Measurements from ENCODE around the gene RNF180. TPM values are rescaled to one million over a fixed set of nuclear protein-coding genes. Genes with fewer than 3 reads are reported as not detected.

RNF180 gene
- total and polyA plus RNA-seq, 10 of the 15 experiments (the other 5 are each of a cell fraction or from before 2014, with no cell fraction given): 0.16 to 1.2 (median 0.73) TPM

DNA sequence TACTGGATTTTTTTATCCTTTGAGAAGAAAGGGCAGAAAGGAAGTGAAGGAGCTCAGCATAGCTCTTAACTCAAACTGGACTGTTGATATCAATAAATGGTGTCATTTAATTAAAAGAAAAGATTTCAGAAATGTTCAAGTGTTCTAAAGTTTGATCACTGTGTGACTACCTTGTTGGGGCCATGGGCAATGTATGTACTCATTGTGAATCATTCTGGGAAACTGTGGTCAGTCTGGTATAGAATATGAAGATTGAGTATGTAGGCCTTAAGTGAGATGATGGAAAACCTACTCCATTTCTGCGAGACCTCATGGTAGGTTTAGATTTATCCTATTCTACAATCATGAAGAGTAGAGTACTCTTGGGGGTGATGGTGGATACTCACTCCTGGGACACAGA is 175.7 kb downstream of the RNF180 start:
- no peak overlapping the region for H3K9ac ChIP-seq (ENCODE audit: control insufficient read depth, insufficient read depth, low read length)
- no peaks in the 10 kb centered on the region for H3K4me1 ChIP-seq (ENCODE audit: control insufficient read depth, insufficient read depth, low read length)
- POLR2A ChIA-PET: no interaction called here
- H4K20me1 ChIP-seq (ENCODE audit: control insufficient read depth, insufficient read depth): no peaks in the 10 kb centered on the region
- no peak overlapping the region for H3K4me3 ChIP-seq
- no peaks in the 10 kb centered on the region for H3K9me3 ChIP-seq (replicated peaks; ENCODE audit: control insufficient read depth, insufficient read depth, low read length)
- no peak for FAIRE-seq
- no peak overlapping the region for H3K27ac ChIP-seq (ENCODE audit: control insufficient read depth, insufficient read depth)
- H2AFZ ChIP-seq (ENCODE audit: control insufficient read depth, low read depth, low read length): no peak overlapping the region
- SMC1A ChIA-PET (ENCODE audit: uncharacterized antibody, unreplicated experiment): interaction anchor here (1.0 kb wide), 1 partner anchor 183 kb away, joined by 3 read pairs; no protein-coding TSS in a partner anchor
- no peaks in the 10 kb centered on the region for H3K36me3 ChIP-seq (ENCODE audit: control insufficient read depth in 2 of 2, insufficient read depth in 2 of 2, low read length in 1 of 2)
- intact Hi-C loops (cut with micrococcal nuclease; ENCODE audit: unreplicated experiment): no loop called here
- 0% methylated on average over 1 of the region's 1 CpG for WGBS (ENCODE audit: insufficient coverage, insufficient replicate concordance, low lambda C conversion rate, missing lambda C conversion rate)
- in situ Hi-C loops (cut with MboI): no loop called here
- H3K4me2 ChIP-seq (ENCODE audit: control insufficient read depth, insufficient read depth): no peak overlapping the region
- no TSS peak for BruUV-seq (replicated peaks)
- no peak for ATAC-seq
- no peak for DNase-seq (ENCODE audit: low read depth, low spot score)
- RAD21 ChIA-PET (ENCODE audit: unreplicated experiment): no interaction called here
- CTCF ChIA-PET: no interaction called here
- no peaks in the 10 kb centered on the region for H3K27me3 ChIP-seq (replicated peaks in 1 of 2; ENCODE audit: control insufficient read depth in 2 of 2, insufficient read depth in 2 of 2, low read length in 1 of 2)
- no peaks in the 10 kb centered on the region for H3K79me2 ChIP-seq (ENCODE audit: control insufficient read depth, insufficient read depth, low read length)
- TF ChIP-seq, protein P1, sequence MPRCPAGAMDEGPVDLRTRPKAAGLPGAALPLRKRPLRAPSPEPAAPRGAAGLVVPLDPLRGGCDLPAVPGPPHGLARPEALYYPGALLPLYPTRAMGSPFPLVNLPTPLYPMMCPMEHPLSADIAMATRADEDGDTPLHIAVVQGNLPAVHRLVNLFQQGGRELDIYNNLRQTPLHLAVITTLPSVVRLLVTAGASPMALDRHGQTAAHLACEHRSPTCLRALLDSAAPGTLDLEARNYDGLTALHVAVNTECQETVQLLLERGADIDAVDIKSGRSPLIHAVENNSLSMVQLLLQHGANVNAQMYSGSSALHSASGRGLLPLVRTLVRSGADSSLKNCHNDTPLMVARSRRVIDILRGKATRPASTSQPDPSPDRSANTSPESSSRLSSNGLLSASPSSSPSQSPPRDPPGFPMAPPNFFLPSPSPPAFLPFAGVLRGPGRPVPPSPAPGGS (IDR thresholded peaks at IDR 0.05; ENCODE audit: borderline replicate concordance, insufficient read depth, low read depth, low read length, poor library complexity, severe bottlenecking): no peak
- TF ChIP-seq CBX3 (IDR thresholded peaks at IDR 0.05; ENCODE audit: borderline replicate concordance, low read depth): no peak
- TF ChIP-seq JUNB (IDR thresholded peaks at IDR 0.05): no peak
- TF ChIP-seq, protein P2, sequence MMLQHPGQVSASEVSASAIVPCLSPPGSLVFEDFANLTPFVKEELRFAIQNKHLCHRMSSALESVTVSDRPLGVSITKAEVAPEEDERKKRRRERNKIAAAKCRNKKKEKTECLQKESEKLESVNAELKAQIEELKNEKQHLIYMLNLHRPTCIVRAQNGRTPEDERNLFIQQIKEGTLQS (IDR thresholded peaks at IDR 0.05; ENCODE audit: borderline replicate concordance, extremely low read depth, low read depth, low read length): no peak
- no peak for TF ChIP-seq RAD51 (IDR thresholded peaks at IDR 0.05)
- TF ChIP-seq SMARCA5 (IDR thresholded peaks at IDR 0.05): no peak
- no peak for TF ChIP-seq ZNF384 (IDR thresholded peaks at IDR 0.05; ENCODE audit: borderline replicate concordance, low read depth, low read length)
- TF ChIP-seq BCL11A (IDR thresholded peaks at IDR 0.05; ENCODE audit: low read depth, low read length): no peak
- no peak for TF ChIP-seq SREBF1 (IDR thresholded peaks at IDR 0.05; ENCODE audit: low read length)
- TF ChIP-seq TCF7 (IDR thresholded peaks at IDR 0.05; ENCODE audit: borderline replicate concordance): no peak
- TF ChIP-seq, protein P3, sequence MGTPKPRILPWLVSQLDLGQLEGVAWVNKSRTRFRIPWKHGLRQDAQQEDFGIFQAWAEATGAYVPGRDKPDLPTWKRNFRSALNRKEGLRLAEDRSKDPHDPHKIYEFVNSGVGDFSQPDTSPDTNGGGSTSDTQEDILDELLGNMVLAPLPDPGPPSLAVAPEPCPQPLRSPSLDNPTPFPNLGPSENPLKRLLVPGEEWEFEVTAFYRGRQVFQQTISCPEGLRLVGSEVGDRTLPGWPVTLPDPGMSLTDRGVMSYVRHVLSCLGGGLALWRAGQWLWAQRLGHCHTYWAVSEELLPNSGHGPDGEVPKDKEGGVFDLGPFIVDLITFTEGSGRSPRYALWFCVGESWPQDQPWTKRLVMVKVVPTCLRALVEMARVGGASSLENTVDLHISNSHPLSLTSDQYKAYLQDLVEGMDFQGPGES (IDR thresholded peaks at IDR 0.05): no peak
- TF ChIP-seq, protein P4, sequence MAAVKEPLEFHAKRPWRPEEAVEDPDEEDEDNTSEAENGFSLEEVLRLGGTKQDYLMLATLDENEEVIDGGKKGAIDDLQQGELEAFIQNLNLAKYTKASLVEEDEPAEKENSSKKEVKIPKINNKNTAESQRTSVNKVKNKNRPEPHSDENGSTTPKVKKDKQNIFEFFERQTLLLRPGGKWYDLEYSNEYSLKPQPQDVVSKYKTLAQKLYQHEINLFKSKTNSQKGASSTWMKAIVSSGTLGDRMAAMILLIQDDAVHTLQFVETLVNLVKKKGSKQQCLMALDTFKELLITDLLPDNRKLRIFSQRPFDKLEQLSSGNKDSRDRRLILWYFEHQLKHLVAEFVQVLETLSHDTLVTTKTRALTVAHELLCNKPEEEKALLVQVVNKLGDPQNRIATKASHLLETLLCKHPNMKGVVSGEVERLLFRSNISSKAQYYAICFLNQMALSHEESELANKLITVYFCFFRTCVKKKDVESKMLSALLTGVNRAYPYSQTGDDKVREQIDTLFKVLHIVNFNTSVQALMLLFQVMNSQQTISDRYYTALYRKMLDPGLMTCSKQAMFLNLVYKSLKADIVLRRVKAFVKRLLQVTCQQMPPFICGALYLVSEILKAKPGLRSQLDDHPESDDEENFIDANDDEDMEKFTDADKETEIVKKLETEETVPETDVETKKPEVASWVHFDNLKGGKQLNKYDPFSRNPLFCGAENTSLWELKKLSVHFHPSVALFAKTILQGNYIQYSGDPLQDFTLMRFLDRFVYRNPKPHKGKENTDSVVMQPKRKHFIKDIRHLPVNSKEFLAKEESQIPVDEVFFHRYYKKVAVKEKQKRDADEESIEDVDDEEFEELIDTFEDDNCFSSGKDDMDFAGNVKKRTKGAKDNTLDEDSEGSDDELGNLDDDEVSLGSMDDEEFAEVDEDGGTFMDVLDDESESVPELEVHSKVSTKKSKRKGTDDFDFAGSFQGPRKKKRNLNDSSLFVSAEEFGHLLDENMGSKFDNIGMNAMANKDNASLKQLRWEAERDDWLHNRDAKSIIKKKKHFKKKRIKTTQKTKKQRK (IDR thresholded peaks at IDR 0.05; ENCODE audit: low read depth, low read length): no peak
- TF ChIP-seq, protein P5, sequence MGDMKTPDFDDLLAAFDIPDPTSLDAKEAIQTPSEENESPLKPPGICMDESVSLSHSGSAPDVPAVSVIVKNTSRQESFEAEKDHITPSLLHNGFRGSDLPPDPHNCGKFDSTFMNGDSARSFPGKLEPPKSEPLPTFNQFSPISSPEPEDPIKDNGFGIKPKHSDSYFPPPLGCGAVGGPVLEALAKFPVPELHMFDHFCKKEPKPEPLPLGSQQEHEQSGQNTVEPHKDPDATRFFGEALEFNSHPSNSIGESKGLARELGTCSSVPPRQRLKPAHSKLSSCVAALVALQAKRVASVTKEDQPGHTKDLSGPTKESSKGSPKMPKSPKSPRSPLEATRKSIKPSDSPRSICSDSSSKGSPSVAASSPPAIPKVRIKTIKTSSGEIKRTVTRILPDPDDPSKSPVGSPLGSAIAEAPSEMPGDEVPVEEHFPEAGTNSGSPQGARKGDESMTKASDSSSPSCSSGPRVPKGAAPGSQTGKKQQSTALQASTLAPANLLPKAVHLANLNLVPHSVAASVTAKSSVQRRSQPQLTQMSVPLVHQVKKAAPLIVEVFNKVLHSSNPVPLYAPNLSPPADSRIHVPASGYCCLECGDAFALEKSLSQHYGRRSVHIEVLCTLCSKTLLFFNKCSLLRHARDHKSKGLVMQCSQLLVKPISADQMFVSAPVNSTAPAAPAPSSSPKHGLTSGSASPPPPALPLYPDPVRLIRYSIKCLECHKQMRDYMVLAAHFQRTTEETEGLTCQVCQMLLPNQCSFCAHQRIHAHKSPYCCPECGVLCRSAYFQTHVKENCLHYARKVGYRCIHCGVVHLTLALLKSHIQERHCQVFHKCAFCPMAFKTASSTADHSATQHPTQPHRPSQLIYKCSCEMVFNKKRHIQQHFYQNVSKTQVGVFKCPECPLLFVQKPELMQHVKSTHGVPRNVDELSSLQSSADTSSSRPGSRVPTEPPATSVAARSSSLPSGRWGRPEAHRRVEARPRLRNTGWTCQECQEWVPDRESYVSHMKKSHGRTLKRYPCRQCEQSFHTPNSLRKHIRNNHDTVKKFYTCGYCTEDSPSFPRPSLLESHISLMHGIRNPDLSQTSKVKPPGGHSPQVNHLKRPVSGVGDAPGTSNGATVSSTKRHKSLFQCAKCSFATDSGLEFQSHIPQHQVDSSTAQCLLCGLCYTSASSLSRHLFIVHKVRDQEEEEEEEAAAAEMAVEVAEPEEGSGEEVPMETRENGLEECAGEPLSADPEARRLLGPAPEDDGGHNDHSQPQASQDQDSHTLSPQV (IDR thresholded peaks at IDR 0.05): no peak
- TF ChIP-seq RB1 (IDR thresholded peaks at IDR 0.05; ENCODE audit: borderline replicate concordance): no peak
- TF ChIP-seq ZZZ3 (IDR thresholded peaks at IDR 0.05; ENCODE audit: control insufficient read depth, insufficient read length, low read depth): no peak
